ENCODE data around the gene DCXR. TPM values are rescaled to one million over a fixed set of nuclear protein-coding genes. Genes with fewer than 3 reads are reported as not detected.

Gene DCXR
- total RNA-seq, 1 experiment from 2014 or later: 306 TPM

GRCh38 chr17:82080048-82080788, 42.7 kb upstream of the DCXR start:
- Histone ChIP-seq H3K4me1 (ENCODE audit: control insufficient read depth in 1 of 2, insufficient read depth in 2 of 2, low read length in 2 of 2) (no peaks in the 10 kb centered on the region), H4K20me1 (ENCODE audit: insufficient read depth) (peaks cover 9% of the 10 kb centered on the region; the same call in 1 of the 2 replicates), H3K9ac (ENCODE audit: low read length) (no peak overlapping the region), H3K27me3 (ENCODE audit: insufficient read depth, low read length) (no peaks in the 10 kb centered on the region), H3K27ac (ENCODE audit: low read depth, low read length) (no peak overlapping the region; the same call in 1 of the 2 replicates), H3K9me3 (ENCODE audit: control insufficient read depth in 1 of 2, insufficient read depth in 1 of 2, low read depth in 1 of 2, low read length in 2 of 2) (no peaks in the 10 kb centered on the region), H2AFZ (ENCODE audit: low read depth, low read length, poor library complexity, severe bottlenecking) (no peak overlapping the region), H3K4me3 (replicated peaks in 1 of 2; ENCODE audit: low read depth in 1 of 2, low read length in 2 of 2) (no peak overlapping the region), H3K36me3 (ENCODE audit: control insufficient read depth in 1 of 2, insufficient read depth in 2 of 2, low read length in 2 of 2) (peaks cover 52 to 60% of the 10 kb centered on the region in 2 experiments), H3K4me2 (ENCODE audit: low read length) (no peak overlapping the region), H3K9me2 (ENCODE audit: insufficient read depth) (no peaks in the 10 kb centered on the region), H3K79me2 (ENCODE audit: insufficient read depth, low read length) (peaks cover 10% of the 10 kb centered on the region; the same call in 1 of the 2 replicates)
- intact Hi-C loops (cut with micrococcal nuclease): no loop called here
- no TSS peak for BruUV-seq (replicated peaks)
- CTCF ChIA-PET: no interaction called here
- RAD21 ChIA-PET (ENCODE audit: low non-redundant PET in 1 of 2, low total read pairs in 2 of 2, uncharacterized antibody in 2 of 2, unreplicated experiment in 2 of 2): no interaction called here
- TF ChIP-seq ZNF274 (IDR thresholded peaks at IDR 0.05; ENCODE audit: low read depth, low read length): no peak
- no peak for TF ChIP-seq SRF (IDR thresholded peaks at IDR 0.05; ENCODE audit: low read depth)
- TF ChIP-seq POLR2AphosphoS5 (IDR thresholded peaks at IDR 0.05; ENCODE audit: low read depth, low read length): no peak
- no peak for TF ChIP-seq FOSL1 (IDR thresholded peaks at IDR 0.05; ENCODE audit: low read depth)
- TF ChIP-seq YY1 (IDR thresholded peaks at IDR 0.05; ENCODE audit: extremely low read depth, insufficient replicate concordance, low read depth, low read length): no peak
- TF ChIP-seq, protein P1, sequence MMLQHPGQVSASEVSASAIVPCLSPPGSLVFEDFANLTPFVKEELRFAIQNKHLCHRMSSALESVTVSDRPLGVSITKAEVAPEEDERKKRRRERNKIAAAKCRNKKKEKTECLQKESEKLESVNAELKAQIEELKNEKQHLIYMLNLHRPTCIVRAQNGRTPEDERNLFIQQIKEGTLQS (IDR thresholded peaks at IDR 0.05): no peak
- TF ChIP-seq REST (IDR thresholded peaks at IDR 0.05; ENCODE audit: low read depth): no peak
- TF ChIP-seq ZFX (IDR thresholded peaks at IDR 0.05): no peak
- no peak for DNase-seq (ENCODE audit: low read depth, low spot score)
- no peak for ATAC-seq
- POLR2A ChIA-PET: interaction anchor here (1.4 kb wide), 1 partner anchor 50 kb away, joined by 3 read pairs; no protein-coding TSS in a partner anchor
